Natural killer cell (primary cell): ENCODE data around the gene OR52E1. TPM values are rescaled to one million over a fixed set of nuclear protein-coding genes. Genes with fewer than 3 reads are reported as not detected.

Experiments used
- ATAC-seq, 3 donors: fragments of 150-1000 bp in 2 of 3; fragments of 200-7000 bp in 1 of 3; cut with Tn5 transposase; 1 replicate in 1 of 3; 2 replicates in 2 of 3; pipeline ENCODE4 v1.10.0; 2021; ENCODE audit warnings: mild to moderate bottlenecking in 2 of 3, moderate library complexity in 2 of 3
- DNase-seq, 2 donors: peaks; one replicate each; pipeline versions ENCODE4 v3.0.0 to v3.0.0-alpha.2; 2013 to 2021; ENCODE audit warnings: mixed read lengths in 1 of 2
- H3K27ac ChIP-seq: one replicate; pipeline ENCODE4 v1.5.1; 2013; ENCODE audit warnings: mild to moderate bottlenecking, low read length
- H3K27me3 ChIP-seq: one replicate; pipeline ENCODE4 v1.6.1; 2013; ENCODE audit warnings: low read length; ENCODE audit not compliant: control insufficient read depth, insufficient read depth
- H3K36me3 ChIP-seq: one replicate; pipeline ENCODE4 v1.6.1; 2013; ENCODE audit warnings: low read length; ENCODE audit not compliant: control insufficient read depth, insufficient read depth
- H3K4me1 ChIP-seq: one replicate; pipeline ENCODE4 v1.6.1; 2013; ENCODE audit warnings: low read length; ENCODE audit not compliant: control insufficient read depth, insufficient read depth
- H3K4me3 ChIP-seq: one replicate; pipeline ENCODE4 v1.5.1; 2013; ENCODE audit warnings: low read length
- H3K9me3 ChIP-seq: one replicate; pipeline ENCODE4 v1.6.1; 2013; ENCODE audit warnings: low read length; ENCODE audit not compliant: control insufficient read depth, insufficient read depth
- H3K27ac Mint-ChIP-seq, 2 donors: one replicate each; pipeline ENCODE4 v1.8.0; 2022; ENCODE audit warnings: mild to moderate bottlenecking in 2 of 2, mixed read lengths in 2 of 2, moderate library complexity in 1 of 2
- H3K27me3 Mint-ChIP-seq, 2 donors: one replicate each; pipeline ENCODE4 v1.8.0; 2022; ENCODE audit warnings: low read depth in 2 of 2, mixed read lengths in 2 of 2
- H3K36me3 Mint-ChIP-seq: one replicate; pipeline ENCODE4 v1.8.0; 2022; ENCODE audit warnings: mixed read lengths
- H3K4me1 Mint-ChIP-seq, 2 donors: one replicate each; pipeline ENCODE4 v1.8.0; 2022; ENCODE audit warnings: mixed read lengths in 2 of 2
- H3K4me3 Mint-ChIP-seq: one replicate; pipeline ENCODE4 v1.8.0; 2022; ENCODE audit warnings: mild to moderate bottlenecking, moderate library complexity, mixed read lengths
- H3K9me3 Mint-ChIP-seq, 2 donors: one replicate each; pipeline ENCODE4 v1.8.0; 2022; ENCODE audit warnings: mixed read lengths in 2 of 2
- CTCF ChIP-seq: fragments of 200-600 bp; IDR thresholded peaks from one replicate; pipeline ENCODE4 v1.8.0; 2022; ENCODE audit warnings: antibody characterized with exemption
- WGBS: methylation state at CpG from one replicate; pipeline ENCODE4 v1.1.7; 2013; ENCODE audit warnings: missing lambda C conversion rate; ENCODE audit not compliant: insufficient coverage; 5-methylcytosine and 5-hydroxymethylcytosine counted together
- intact Hi-C: fragments of 100-400 bp; cut with micrococcal nuclease; formaldehyde crosslinking; loops from one replicate; pipeline ENCODE4 v1.14.2; 2022
- total RNA-seq, 4 donors: library from RNA; stranded (reverse); fragments of 120-200 nt in 1 of 4; gene quantifications; one replicate each; pipeline versions ENCODE4 v1.2.3 to v1.2.4, GENCODE V29; 2013 to 2022

The OR52E1 gene
- total RNA-seq: not detected
- total RNA-seq (2013): not detected

DNA sequence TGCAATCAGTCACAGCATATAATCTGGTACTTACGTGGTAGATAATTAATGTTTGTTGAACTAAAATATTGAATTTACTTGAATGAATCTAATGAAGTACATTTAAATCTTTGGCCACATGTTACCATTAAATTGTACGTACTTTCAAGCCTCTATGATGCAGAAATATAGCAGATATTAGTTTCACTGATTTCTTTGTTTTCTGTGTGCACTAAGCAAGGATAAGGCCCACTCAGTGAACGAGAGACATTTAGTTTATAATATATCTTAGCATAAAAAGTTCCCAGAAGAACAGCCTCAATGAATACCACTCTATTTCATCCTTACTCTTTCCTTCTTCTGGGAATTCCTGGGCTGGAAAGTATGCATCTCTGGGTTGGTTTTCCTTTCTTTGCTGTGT is at the start of gene OR52E1:
Gene OR52E1 (plus strand): TSS at position 301 of the 400 bp plus-strand sequence.
- H3K27ac Mint-ChIP-seq: no peak within 1 kb of the TSS
- no peak for TF ChIP-seq CTCF
- intact Hi-C loops: no loop called here
- H3K36me3 Mint-ChIP-seq: no peaks in the 10 kb centered on the region
- no peaks in the 10 kb centered on the region for H3K27me3 Mint-ChIP-seq
- no peaks in the 10 kb centered on the region for H3K36me3 ChIP-seq
- H3K4me3 Mint-ChIP-seq: no peak within 1 kb of the TSS
- no peaks in the 10 kb centered on the region for H3K4me1 Mint-ChIP-seq
- no peaks in the 10 kb centered on the region for H3K9me3 ChIP-seq
- H3K4me1 ChIP-seq: no peaks in the 10 kb centered on the region
- no peak for DNase-seq
- no peak within 1 kb of the TSS for H3K27ac ChIP-seq
- H3K4me3 ChIP-seq: no peak within 1 kb of the TSS
- no peak for ATAC-seq
- peaks cover 0 to 3% of the 10 kb centered on the region in 2 donors for H3K9me3 Mint-ChIP-seq
- 92% methylated on average over 2 of the region's 3 CpGs for WGBS
- H3K27me3 ChIP-seq: no peaks in the 10 kb centered on the region

DNA sequence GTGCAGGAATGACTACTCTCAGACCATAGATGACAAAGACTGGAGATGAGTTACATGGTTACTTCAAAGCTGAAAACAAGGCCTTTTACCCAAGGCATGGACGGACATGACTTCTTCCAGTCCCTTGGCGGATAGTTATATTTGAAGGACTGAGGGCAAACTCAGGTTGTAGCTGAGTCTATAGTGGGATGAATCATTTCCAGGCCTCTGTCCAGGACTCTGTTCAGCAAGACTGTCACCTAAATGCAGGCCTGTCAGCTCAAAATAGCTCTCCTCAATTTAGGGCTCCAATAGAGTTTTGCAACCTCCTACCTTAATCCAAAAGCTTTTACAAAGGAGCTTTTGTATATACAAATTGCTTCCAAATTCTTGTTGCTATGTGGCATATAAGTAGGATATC is 47.4 kb upstream of the OR52E1 start:
- no peak for ATAC-seq
- Mint-ChIP-seq H3K4me1 (no peaks in the 10 kb centered on the region), H3K4me3 (no peak overlapping the region), H3K9me3 (peaks cover 13 to 20% of the 10 kb centered on the region in 2 donors), H3K36me3 (peaks cover 9% of the 10 kb centered on the region), H3K27me3 (no peaks in the 10 kb centered on the region), H3K27ac (no peak overlapping the region)
- 92% methylated on average over 2 of the region's 2 CpGs for WGBS
- no peak for DNase-seq
- Histone ChIP-seq H3K4me3 (no peak overlapping the region), H3K36me3 (no peaks in the 10 kb centered on the region), H3K27ac (no peak overlapping the region), H3K4me1 (no peaks in the 10 kb centered on the region), H3K9me3 (peaks cover 18% of the 10 kb centered on the region), H3K27me3 (no peaks in the 10 kb centered on the region)
- TF ChIP-seq CTCF: no peak
- intact Hi-C loops: no loop called here

- Mint-ChIP-seq H3K4me1 (no peaks in the 10 kb centered on the region), H3K9me3 (peaks cover 3% of the 10 kb centered on the region in 2 donors), H3K36me3 (no peaks in the 10 kb centered on the region), H3K27ac (no peak overlapping the region), H3K4me3 (no peak overlapping the region), H3K27me3 (no peaks in the 10 kb centered on the region)
- 90% methylated on average over 2 of the region's 2 CpGs for WGBS
- no peaks in the 10 kb centered on the region for H3K27me3 ChIP-seq
- TF ChIP-seq CTCF: no peak
- H3K27ac ChIP-seq: no peak overlapping the region
- intact Hi-C loops: no loop called here
- no peak for DNase-seq
- H3K4me3 ChIP-seq: no peak overlapping the region
- ATAC-seq: no peak
- H3K36me3 ChIP-seq: no peaks in the 10 kb centered on the region
- H3K9me3 ChIP-seq: no peaks in the 10 kb centered on the region
- no peaks in the 10 kb centered on the region for H3K4me1 ChIP-seq
These were observed 32.7 kb upstream of the OR52E1 start for GRCh38 chr11:5036669-5037068.

DNA sequence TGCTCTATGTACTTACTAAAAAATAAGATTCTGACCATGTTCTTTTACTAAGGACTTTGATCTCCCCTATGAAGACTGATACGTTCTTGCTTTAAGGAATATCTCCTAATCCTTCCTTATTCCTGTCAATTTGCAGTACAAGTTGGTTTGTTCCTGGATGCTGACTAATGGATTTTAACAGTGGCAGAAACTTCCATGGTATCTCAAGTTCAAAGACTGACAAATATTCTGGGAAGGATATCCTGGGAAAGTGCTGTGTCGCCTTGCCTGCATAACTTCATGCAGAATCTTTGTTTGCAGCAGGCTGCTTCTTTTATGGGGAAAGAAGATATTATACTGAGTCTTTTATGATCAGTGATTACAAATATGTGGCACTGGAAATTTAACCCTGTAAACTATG is 31.4 kb upstream of the OR52E1 start:
- H3K4me3 Mint-ChIP-seq: no peak overlapping the region
- H3K9me3 Mint-ChIP-seq: peaks cover 3 to 6% of the 10 kb centered on the region in 2 donors
- Histone ChIP-seq H3K4me3 (no peak overlapping the region), H3K36me3 (no peaks in the 10 kb centered on the region), H3K4me1 (no peaks in the 10 kb centered on the region), H3K9me3 (no peaks in the 10 kb centered on the region), H3K27ac (no peak overlapping the region), H3K27me3 (no peaks in the 10 kb centered on the region)
- no peak overlapping the region for H3K27ac Mint-ChIP-seq
- 58% methylated on average over 2 of the region's 2 CpGs for WGBS
- intact Hi-C loops: no loop called here
- no peaks in the 10 kb centered on the region for H3K4me1 Mint-ChIP-seq
- no peaks in the 10 kb centered on the region for H3K27me3 Mint-ChIP-seq
- ATAC-seq (no peak), DNase-seq (no peak)
- TF ChIP-seq CTCF: no peak
- no peaks in the 10 kb centered on the region for H3K36me3 Mint-ChIP-seq
